Stimulated activated CD4-positive, alpha-beta T cell treated with anti-CD3 and anti-CD28 coated beads, Interleukin-2, amount 100 ng/mL, for 4 hours (primary cell): ENCODE measurements around the gene TENM3.

Experiments
- DNase-seq: peaks from one replicate; pipeline ENCODE4 v3.0.0-alpha.2; 2020; ENCODE audit warnings: low read depth

Gene TENM3

DNA sequence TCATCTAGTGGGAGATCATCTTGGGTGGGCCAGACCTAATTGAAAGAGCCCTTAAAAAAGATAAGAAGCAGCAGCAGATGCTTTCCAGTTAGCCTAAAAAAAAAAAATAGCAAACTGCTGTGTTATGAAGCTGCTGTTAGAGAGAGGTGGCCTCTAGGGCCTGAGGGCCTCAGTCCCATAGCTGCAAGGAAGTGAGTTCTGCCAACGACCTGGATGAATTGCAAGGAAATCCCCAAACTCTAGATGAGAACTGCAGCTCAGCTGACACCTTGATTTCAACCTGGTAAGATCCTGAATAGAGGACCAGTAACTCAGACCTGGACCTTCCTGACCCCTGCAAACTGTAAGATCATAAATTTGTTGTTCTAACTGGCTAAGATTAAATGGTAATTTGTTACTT, 275.2 kb downstream of the TENM3 start:
- DNase-seq = no peak

DNA sequence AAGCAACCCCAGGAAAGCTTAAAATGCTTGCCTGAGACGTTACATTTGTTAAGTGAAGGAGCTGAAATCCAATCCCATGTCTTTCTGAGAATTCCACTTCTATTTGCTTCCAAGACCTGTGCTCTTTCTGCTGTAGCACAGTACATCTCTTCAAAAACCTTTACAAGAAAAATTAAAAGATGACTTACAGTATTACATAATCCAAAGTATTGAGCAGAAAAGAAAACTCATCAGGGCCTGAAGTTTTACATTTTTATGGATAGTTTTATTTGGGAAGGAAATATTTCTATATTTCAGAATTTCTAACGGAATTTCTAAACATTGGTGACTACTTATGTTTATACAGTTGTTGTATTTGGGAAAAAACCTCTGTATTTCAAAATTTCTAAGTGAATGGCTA, 276.3 kb downstream of the TENM3 start:
- DNase-seq = no peak

DNA sequence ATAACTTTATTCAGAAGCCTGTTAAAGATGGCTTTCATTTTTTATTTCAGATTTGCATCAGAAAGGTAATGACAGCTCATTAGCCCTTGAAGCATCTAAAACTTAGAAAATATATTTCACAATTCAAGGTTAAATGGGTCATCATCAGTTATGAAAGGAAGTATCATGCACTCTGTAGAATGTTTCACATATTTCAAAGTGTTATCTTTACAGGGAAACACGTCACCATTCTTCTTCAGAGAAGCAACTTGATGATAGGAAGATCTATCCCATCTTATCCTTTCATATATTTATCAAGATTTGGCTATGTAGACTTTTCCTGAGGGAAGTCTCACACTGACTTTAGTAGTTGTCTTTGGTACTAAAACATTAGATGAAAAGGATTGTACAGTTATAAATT, 277.8 kb downstream of the TENM3 start:
- DNase-seq = no peak

DNA sequence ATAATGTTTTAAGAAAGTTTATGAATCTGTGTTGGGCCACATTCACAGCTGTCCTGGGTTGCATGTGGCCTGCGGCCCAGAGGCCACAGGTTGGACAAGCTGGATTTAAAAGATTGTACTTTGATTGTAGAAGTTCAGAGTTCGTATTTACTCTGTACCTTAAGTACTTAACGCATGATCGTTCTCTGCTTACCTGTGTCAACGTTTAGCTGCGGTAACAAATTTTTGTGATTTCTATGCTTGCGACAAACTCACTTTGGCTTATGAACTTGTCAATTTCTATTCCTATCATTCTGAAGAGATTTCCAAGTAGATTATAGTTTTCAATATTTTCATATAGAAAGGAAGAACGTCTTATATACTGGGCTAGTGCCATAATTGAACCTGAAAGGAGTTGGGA, 285.6 kb downstream of the TENM3 start:
- no peak for DNase-seq

DNA sequence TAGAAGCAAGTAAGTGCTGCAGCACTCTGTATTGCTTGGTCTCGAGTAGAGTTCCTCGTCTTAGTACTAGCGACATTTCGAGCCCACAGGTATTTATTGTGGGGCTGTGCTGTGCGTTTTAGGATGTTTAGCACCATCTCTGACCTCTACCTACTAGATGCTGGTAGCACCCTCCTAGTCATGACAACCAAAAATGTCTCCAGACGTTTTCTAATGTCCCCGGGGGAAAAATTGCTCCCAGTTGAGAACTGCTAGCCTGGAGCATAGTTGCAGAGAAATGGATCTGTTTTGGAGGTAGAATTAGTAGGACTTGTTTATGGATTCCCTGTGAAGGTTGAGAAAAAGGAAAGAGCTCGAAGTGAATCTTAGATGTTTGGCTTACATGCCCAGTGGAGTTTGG, 287.2 kb downstream of the TENM3 start:
- DNase-seq = no peak

DNA sequence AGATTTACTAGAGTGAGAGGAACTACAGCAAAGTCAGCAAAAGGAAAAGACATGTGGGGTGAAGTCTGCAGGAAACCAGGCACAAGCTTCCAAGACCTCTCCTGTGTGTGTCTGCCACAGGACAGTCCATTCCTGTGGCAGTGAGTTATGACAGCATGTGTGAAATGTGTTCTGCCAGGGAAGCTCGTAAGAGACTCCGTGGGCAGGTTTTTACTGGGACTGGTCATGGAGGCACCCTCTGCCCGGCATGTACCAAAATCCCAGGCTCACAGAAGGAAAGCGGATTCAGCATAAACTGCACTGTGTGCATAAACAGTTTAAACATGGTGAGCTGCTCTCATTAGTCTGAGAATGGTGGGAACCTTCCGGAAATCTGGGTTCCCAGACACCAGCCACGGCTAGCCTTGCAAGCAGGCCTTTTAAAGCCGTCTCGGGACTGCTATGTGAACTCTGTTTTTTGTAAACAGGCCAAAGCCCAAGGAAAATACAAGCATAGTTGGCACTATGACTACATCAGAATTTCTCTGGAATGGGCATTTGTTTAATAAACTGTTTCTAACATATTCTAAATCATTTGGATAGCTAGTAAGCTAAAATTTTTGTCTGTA, 288.5 kb downstream of the TENM3 start:
- no peak for DNase-seq

DNA sequence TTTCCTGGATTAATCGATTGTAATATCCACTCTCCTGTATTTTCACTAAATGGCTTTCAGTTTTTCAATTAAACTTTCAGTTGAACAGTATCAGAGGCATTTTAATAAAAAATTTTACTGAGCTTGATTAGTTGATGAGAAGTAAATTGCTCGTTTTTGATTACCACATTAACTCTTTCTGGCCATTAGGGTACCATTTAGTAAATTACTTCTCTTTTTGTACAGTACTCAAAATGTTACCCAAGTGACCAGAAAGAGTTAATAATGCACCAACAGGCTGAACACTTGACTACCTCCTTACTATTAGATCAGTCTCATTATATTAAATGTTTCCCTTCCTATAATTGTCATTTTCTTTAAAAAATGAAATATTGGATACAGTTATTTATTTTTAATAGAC, 289.2 kb downstream of the TENM3 start:
- no peak for DNase-seq

DNA sequence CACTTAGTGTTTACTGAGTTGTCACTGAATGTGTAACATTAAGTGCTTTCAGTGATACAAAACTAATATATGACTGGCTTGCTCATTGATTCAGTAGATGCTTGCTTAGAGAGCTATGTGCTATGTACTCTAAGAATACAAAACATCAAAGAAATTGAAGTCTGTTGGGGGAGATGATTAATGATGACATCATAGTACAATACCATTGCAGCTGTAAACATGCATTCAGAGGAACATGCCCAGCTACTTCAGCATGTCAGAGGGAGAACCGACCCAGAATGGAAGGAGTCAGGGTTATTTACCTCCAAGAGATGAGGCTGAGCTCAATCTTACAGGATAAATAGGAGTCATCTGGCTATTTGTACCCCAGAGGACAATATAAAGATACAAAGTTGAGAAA, 290.8 kb downstream of the TENM3 start:
- DNase-seq = no peak

DNA sequence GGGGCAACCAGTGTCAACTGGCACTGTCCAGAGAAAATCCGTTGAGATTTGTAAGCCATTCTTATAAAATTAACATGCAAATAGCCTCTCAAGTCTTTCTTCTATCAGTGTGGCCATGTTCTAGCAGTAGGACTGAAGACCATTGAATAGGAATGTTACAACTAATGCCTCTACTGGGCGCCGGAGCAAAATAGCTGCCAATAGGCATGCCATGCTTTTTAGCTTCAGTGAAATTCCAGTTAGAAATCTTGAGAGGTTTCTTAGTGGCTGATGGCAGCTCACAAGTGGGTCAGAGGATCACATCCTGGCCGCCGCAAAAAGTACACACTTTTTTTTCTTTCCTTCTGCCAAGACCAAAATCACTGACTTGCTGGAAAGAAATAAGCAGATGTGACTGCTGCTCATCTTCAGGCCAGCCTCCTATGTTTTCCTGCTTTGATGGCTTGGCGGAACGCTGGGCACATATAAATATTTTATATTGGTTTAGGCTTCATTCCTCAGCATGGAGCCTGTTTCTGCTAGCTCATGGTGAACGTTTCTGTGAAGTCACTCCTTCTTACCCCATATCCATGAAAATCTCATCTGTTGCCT, 293.1 kb downstream of the TENM3 start:
- DNase-seq = no peak

DNA sequence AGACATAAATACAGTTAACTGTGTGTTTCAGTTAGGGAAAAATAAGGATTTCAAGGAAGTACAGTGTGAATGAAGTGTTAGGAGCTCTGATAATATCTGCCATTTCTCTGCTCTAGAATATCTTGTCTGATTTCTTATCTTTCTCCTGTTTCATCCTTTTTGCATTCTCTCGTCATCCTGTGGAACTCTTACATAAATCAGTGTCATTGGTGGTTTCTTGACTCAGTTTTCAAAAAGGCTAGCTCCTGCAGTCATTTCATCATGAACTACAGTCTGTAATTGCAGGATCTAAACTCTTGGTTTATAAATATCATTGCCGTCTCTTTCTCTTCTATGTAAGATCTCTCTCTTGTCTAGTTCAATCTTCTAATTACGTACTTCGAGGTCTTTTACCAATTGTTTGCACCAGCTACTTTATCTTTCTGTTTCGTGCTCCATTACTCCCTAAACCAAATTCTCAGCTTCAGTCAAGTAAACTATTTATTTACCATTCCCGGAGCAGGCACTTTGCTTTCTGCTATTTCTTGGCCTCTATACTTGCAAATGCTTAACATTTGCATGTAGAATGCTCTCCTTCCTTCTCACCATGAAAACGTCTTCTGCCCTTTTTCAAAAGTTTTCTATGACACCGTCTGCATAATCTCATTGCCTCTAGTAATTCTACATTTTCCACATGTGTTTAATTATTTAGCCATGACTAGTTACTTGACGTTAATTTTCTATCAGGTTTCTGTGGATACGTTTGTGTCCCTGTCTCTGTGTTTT, 294.0 kb downstream of the TENM3 start:
- DNase-seq = no peak

DNA sequence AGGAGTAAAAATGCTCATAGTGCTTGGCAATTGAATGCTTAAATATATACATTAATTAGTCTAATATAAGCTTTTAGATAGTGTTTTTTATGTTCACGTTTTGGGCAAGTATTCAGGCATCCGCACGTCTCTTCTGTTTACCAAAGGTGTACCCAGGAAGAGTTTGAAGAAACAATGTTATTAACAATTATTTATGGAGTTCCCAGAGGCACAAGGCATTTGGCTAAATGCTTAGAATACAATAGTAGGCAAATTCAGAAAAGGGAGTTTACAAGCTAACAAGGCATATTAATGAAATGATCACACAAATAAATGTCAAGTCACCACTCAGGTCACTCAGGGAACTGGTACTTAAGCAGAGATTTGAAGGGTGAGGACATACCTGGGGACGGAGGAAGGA, 294.8 kb downstream of the TENM3 start:
- no peak for DNase-seq

DNA sequence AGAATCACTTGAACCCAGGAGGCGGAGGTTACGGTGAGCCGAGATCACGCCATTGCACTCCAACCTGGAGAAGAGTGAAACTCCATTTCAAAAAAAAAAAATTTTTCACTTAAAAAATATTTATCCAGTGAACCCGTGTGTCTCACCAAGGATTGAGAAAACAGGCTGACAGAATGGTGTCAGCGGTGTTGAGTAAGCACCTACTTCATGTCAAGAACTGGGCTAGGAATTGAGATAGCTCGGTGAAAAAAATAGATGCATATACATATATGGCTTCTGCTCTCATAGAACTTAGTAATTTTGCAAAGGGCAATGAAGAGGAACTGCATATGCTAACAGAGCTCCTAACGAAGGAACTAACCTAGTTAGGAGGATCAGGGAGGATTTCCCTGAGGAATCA, 297.3 kb downstream of the TENM3 start:
- no peak for DNase-seq

DNA sequence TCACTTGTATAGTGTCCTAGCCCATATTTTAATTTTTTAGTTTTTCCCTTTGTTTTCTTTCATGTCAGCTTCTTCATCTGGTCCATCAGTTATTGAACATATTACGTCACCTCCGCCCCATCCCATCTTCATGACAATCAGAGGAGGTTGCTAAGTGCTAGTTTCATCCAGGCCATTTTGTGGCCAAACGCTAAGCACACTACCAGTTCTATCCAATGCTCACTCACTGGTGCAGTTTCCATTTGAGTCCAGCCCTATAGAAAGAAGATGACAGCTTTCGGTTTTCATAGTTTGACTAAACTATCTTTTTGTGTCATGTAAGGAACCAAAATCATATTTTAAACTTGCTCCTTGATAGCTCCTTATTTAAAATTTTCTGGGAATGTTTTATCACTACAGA, 304.2 kb downstream of the TENM3 start:
- no peak for DNase-seq

DNA sequence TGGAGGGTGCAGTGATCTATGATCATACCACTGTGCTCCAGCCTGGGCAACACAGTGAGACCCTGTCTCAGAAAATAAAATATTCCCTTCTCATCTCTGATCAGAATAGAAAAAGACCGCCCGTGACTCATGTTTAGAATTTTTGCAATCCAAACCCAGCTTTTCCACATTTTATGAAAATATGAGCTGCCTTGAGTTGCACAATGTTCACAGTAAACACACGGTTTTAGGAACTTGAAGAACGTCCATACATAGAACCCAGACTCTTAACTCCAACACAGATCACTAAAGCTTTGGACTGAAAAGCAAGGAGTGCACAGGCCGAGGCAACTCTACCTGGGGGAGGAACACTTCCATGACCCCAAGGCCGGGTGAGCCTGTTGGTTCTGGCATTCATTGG, 305.0 kb downstream of the TENM3 start:
- no peak for DNase-seq

DNA sequence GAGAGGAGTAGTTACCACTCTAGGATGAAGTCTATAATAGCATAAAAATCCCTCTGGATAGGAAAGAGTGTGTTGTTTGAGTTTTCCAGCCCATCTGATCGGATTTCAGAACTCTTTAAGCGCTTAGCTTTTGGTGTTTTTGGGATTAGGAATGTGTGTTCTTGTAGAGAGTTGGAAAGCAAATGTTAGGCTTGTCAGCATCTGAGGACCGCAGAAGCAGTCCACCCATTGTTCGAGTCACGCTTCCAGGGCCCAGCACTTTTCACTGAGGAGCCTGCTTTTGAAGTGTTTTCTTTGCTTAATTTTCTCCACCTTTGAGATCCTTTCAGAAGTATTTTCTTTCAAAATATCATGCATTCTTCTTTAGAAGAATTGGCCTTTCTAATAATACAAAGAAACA, 306.2 kb downstream of the TENM3 start:
- no peak for DNase-seq

DNA sequence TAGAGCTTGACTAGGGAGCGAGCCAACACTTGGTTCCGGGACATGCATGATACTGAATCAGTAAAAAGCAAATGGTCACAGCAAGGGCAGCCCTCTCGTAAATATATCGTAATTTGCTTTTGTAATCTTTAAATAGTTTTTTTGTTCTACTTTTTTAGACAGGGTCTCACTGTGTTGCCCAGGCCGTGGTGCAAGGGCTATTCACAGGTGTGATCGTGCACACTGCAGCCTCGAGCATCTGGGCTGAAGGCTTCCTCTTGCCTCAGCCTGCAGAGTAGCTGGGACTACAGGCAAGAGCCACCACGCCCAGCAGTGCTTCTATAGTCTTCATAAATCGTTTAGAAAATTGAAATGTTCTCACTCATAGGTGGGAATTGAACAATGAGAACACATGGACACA, 309.7 kb downstream of the TENM3 start:
- no peak for DNase-seq

DNA sequence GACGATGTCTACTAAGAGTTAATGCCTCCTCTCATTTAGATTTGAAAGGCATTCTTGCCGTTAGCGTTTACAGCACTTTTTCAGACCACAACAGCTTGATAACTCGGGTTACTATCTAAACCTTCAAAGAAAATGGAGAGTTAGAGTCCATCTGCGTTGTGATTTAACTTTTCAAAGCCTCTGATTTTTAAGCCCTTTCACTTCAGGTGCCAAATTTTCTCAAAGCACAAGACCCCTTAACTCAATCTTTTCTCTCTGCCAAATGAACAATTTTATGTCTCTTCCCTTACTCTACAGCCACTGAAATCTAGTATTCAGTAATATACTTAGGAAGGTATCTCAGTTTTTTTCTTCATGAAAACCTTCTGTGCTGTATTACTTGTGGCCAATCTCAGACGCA, 310.5 kb downstream of the TENM3 start:
- no peak for DNase-seq

DNA sequence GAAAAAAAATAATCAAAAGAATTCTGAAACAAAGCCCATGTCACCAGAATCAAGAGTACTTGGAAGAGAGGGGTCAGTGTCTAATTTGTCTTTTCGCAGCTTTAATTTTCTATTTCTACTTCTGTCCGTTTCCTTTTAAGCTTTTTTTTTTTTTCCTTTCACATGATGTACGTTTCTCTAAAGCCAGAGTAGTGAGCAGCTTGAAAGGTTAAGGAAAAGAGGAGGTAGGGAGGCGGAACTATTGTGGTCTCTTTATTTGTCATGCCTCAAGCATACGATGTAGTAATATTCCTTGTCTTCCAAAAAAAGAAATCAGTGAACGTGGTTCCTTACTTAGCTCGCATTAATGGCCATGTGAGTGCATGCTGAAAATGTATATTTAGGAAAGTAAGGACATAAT, 311.5 kb downstream of the TENM3 start:
- no peak for DNase-seq

DNA sequence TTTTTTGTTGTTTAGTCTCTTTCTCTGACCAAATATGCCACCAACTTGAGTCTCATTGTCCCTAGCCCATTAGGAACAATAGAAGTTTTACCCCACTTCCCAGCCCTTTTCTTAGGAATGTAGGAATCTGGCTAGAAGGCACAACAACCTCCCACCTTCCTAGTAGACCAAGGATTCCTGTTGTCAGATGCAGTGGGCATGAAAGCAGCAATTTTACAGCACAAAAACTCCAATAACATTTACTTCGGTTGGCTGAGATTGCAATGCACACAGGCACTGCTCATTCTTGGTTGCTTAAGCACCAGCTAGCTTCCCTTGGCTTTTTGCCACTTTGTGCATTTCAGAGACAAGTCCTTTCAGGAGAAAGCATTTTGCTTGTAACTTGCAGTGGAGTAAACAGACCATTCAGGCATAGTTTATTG, 312.8 kb downstream of the TENM3 start:
- no peak for DNase-seq

DNA sequence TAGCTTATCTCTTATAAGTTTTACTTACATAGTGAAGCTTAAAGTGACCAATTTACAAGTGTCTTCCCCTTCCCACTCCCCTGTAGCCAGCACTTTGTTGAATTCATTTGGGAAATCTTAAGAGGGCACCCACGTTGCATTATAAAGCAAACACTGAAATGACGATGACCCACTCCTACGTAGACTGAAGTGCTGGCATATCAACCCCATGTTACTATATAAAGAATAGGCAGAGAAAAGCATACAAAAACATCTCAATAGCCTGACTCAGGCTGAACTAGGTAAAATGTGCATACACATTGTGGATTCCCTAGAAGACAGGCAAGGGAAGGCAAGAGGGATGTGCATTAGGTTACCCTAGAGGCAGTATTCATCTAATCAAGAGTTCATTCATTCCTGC, 313.4 kb downstream of the TENM3 start:
- DNase-seq = no peak

DNA sequence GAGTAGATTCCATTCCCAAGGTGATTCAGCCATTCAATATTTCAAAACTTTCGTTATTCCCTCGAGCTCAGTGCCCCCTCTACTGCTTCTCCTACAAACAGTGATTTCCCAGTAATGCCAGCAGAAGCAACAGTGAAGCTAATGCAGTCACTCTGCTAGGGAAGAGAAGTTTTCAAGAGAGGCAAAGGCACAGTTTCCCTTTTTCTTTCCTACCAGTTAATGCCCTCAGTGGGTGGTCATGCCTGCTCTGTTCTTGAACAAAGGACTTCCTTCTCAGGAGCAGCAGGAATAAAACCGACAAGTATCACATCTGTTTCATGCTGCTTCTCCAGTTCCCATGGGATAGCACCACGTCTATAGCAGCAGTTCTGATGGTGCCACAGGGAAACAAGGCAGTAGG, 317.2 kb downstream of the TENM3 start:
- DNase-seq = no peak

DNA sequence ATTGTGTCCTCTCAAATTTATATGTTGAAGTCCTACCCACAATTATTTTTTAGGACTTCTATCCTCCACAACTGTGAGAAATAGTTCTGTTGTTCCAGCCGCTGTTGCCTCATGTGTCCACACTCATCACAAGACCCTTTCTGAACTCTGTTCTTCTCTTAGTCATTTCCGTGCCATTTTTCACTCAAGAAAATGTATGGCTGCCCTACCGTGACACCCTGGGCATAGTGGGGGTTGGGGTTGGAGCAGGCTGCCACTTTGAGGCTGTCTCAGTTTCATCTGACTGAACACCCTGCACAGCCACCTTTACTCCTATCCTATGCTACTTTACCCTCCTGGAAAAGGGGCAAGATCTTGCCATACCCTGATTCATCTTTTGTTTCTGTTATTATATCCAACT, 319.1 kb downstream of the TENM3 start:
- DNase-seq = no peak

DNA sequence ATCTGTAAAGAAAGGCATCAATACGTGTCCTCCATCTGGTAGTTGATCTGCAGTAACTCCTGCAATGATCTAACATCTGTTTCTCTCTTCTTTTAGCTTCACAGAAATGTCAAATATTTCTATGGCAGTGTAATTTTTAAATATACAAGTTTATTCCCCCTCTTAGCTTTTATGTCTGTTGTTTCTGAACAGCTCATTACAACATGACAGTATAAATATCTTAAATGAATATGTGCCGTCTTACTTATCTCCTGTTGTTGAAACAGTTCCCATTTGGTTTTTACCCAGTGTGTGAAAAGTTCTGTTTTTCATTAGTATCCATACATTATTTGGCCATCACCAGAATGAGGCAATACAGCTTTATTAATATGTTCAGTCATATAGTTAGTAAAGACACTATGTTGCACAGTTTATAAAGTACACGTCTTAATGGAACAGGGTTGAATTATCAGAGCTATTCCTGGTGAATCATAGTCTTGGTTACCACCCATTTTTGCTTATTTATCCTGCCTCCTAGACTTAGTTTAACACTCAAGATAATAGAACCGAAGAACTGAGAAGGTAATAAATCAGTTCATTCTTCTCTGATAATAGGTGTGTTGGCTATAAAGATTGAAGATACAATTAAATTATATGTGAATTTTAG, 321.6 kb downstream of the TENM3 start:
- DNase-seq = no peak
